HepG2 (cell line): ENCODE measurements around the gene FCRL5. TPM values are rescaled to one million over a fixed set of nuclear protein-coding genes. Genes with fewer than 3 reads are reported as not detected.

Experiments
- E2F5 ChIP-seq: sonication (generic); formaldehyde crosslinking; conservative IDR thresholded peaks from 2 replicates; pipeline ENCODE4 v1.4.0; 2020; ENCODE audit warnings: missing genetic modification reagents
- ETV6 ChIP-seq: sonication (generic); formaldehyde crosslinking; conservative IDR thresholded peaks from 2 replicates; pipeline ENCODE4 v1.4.0; 2020; ENCODE audit warnings: missing genetic modification reagents
- GPN1 ChIP-seq: sonication (generic); formaldehyde crosslinking; IDR thresholded peaks from 2 replicates; pipeline ENCODE4 v1.5.1; 2020; ENCODE audit warnings: missing genetic modification reagents, borderline replicate concordance
- RNF2 ChIP-seq: fragments of 450-650 bp; conservative IDR thresholded peaks from 2 replicates; pipeline ENCODE4 v1.6.1; 2016; ENCODE audit warnings: low read depth
- SNRNP70 ChIP-seq: fragments of 200-400 bp; formaldehyde crosslinking; IDR thresholded peaks from 2 replicates; pipeline ENCODE4 v1.6.1; 2017; ENCODE audit warnings: mild to moderate bottlenecking, low read depth, low read length, moderate library complexity
- TCF7L2 ChIP-seq: IDR thresholded peaks from 2 replicates; pipeline ENCODE4 v1.6.1; 2011; ENCODE audit warnings: mild to moderate bottlenecking, low read depth, low read length, moderate library complexity
- ZBTB34 ChIP-seq: sonication (generic); formaldehyde crosslinking; IDR thresholded peaks from 2 replicates; pipeline ENCODE4 v1.8.0; 2022; ENCODE audit warnings: mild to moderate bottlenecking, missing genetic modification reagents
- ZNF260 ChIP-seq: sonication (generic); formaldehyde crosslinking; IDR thresholded peaks from 2 replicates; pipeline ENCODE4 v1.4.0; 2020; ENCODE audit warnings: missing genetic modification reagents, low read depth, mild to moderate bottlenecking, borderline replicate concordance
- ZNF510 ChIP-seq: sonication (generic); formaldehyde crosslinking; IDR thresholded peaks from 2 replicates; pipeline ENCODE4 v1.4.0; 2020; ENCODE audit warnings: low read depth, mild to moderate bottlenecking, missing genetic modification reagents
- ZNF629 ChIP-seq: sonication (generic); formaldehyde crosslinking; conservative IDR thresholded peaks from 2 replicates; pipeline ENCODE4 v1.5.0; 2020; ENCODE audit warnings: missing genetic modification reagents
- ZZZ3 ChIP-seq: sonication (generic); formaldehyde crosslinking; IDR thresholded peaks from 2 replicates; pipeline ENCODE4 v1.4.0; 2020; ENCODE audit warnings: missing genetic modification reagents, mild to moderate bottlenecking, borderline replicate concordance
- polyA plus RNA-seq, 8 experiments: library from polyadenylated mRNA; depleted of rRNA in 3 of 8; stranded (reverse) in 7 of 8; unstranded in 1 of 8; fragments of >200 nt; fragmentation: Illumina TruSeq in 4 of 8; extraction: Trizol in 4 of 8; gene quantifications; 2 replicates each; pipeline versions ENCODE4 v1.2.1 to v1.2.3, GENCODE V29; 2011 to 2016; ENCODE audit warnings: low read depth in 4 of 8, missing spikeins in 1 of 8, mixed read lengths in 1 of 8; ENCODE audit not compliant: insufficient read depth in 1 of 8
- total RNA-seq, 5 experiments: library from RNA; depleted of rRNA; stranded (reverse); fragments of >200 nt; fragmentation: Illumina TruSeq; extraction: Trizol; gene quantifications; 2 replicates each; pipeline ENCODE4 v1.2.3, GENCODE V29; 2016; ENCODE audit warnings: low read depth in 1 of 5
- TF ChIP-seq, protein P1 (sequence below): sonication (generic); formaldehyde crosslinking; IDR thresholded peaks from 2 replicates; pipeline ENCODE4 v1.4.0; 2020; ENCODE audit warnings: mild to moderate bottlenecking, missing genetic modification reagents, borderline replicate concordance
- TF ChIP-seq, protein P2 (sequence below): sonication (generic); formaldehyde crosslinking; IDR thresholded peaks from 2 replicates; pipeline ENCODE4 v1.5.1; 2020; ENCODE audit warnings: mild to moderate bottlenecking, missing genetic modification reagents, borderline replicate concordance

The FCRL5 gene
- total and polyA plus RNA-seq, 2 of the 13 experiments (the other 11 are each of a cell fraction or from before 2014, with no cell fraction given): not detected

DNA sequence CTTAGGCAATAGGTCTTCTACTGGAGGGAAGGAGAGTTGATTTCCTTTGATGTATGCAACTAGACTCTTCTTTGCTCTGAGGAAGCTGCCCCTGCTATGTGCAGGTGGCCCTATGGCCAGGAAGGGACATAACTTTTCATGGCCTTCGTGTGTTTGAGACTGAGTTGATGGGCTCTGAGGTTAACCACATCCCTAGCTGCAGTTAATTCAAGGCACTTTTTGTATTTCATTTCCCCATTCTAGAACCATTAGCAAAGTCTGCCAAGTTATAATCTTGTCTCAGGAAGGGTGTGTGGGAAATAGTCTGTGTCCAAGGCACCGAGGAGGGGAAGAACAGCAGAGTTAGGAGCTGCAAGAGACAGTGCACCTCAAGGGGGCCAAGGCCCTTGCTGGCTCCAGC lies 43.0 kb upstream of the FCRL5 start (continued):
- TF ChIP-seq ZZZ3 (CRISPR knock-in tag) (no peak), ZBTB34 (CRISPR knock-in tag) (no peak), ZNF629 (CRISPR knock-in tag) (no peak), SNRNP70 (no peak), ZNF510 (CRISPR knock-in tag) (no peak), E2F5 (CRISPR knock-in tag) (no peak), RNF2 (no peak), ZNF260 (CRISPR knock-in tag) (no peak), TCF7L2 (no peak), ETV6 (CRISPR knock-in tag) (no peak), GPN1 (CRISPR knock-in tag) (no peak)
- TF ChIP-seq, protein P1, sequence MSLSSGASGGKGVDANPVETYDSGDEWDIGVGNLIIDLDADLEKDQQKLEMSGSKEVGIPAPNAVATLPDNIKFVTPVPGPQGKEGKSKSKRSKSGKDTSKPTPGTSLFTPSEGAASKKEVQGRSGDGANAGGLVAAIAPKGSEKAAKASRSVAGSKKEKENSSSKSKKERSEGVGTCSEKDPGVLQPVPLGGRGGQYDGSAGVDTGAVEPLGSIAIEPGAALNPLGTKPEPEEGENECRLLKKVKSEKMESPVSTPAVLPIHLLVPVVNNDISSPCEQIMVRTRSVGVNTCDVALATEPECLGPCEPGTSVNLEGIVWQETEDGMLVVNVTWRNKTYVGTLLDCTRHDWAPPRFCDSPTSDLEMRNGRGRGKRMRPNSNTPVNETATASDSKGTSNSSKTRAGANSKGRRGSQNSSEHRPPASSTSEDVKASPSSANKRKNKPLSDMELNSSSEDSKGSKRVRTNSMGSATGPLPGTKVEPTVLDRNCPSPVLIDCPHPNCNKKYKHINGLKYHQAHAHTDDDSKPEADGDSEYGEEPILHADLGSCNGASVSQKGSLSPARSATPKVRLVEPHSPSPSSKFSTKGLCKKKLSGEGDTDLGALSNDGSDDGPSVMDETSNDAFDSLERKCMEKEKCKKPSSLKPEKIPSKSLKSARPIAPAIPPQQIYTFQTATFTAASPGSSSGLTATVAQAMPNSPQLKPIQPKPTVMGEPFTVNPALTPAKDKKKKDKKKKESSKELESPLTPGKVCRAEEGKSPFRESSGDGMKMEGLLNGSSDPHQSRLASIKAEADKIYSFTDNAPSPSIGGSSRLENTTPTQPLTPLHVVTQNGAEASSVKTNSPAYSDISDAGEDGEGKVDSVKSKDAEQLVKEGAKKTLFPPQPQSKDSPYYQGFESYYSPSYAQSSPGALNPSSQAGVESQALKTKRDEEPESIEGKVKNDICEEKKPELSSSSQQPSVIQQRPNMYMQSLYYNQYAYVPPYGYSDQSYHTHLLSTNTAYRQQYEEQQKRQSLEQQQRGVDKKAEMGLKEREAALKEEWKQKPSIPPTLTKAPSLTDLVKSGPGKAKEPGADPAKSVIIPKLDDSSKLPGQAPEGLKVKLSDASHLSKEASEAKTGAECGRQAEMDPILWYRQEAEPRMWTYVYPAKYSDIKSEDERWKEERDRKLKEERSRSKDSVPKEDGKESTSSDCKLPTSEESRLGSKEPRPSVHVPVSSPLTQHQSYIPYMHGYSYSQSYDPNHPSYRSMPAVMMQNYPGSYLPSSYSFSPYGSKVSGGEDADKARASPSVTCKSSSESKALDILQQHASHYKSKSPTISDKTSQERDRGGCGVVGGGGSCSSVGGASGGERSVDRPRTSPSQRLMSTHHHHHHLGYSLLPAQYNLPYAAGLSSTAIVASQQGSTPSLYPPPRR (CRISPR knock-in tag): no peak
- TF ChIP-seq, protein P2, sequence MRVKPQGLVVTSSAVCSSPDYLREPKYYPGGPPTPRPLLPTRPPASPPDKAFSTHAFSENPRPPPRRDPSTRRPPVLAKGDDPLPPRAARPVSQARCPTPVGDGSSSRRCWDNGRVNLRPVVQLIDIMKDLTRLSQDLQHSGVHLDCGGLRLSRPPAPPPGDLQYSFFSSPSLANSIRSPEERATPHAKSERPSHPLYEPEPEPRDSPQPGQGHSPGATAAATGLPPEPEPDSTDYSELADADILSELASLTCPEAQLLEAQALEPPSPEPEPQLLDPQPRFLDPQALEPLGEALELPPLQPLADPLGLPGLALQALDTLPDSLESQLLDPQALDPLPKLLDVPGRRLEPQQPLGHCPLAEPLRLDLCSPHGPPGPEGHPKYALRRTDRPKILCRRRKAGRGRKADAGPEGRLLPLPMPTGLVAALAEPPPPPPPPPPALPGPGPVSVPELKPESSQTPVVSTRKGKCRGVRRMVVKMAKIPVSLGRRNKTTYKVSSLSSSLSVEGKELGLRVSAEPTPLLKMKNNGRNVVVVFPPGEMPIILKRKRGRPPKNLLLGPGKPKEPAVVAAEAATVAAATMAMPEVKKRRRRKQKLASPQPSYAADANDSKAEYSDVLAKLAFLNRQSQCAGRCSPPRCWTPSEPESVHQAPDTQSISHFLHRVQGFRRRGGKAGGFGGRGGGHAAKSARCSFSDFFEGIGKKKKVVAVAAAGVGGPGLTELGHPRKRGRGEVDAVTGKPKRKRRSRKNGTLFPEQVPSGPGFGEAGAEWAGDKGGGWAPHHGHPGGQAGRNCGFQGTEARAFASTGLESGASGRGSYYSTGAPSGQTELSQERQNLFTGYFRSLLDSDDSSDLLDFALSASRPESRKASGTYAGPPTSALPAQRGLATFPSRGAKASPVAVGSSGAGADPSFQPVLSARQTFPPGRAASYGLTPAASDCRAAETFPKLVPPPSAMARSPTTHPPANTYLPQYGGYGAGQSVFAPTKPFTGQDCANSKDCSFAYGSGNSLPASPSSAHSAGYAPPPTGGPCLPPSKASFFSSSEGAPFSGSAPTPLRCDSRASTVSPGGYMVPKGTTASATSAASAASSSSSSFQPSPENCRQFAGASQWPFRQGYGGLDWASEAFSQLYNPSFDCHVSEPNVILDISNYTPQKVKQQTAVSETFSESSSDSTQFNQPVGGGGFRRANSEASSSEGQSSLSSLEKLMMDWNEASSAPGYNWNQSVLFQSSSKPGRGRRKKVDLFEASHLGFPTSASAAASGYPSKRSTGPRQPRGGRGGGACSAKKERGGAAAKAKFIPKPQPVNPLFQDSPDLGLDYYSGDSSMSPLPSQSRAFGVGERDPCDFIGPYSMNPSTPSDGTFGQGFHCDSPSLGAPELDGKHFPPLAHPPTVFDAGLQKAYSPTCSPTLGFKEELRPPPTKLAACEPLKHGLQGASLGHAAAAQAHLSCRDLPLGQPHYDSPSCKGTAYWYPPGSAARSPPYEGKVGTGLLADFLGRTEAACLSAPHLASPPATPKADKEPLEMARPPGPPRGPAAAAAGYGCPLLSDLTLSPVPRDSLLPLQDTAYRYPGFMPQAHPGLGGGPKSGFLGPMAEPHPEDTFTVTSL (CRISPR knock-in tag): no peak
